HEK293T (cell line): ENCODE measurements around the gene CHRNA10.

Experiments
- CTCF ChIA-PET: fragments of 350-600 bp; formaldehyde crosslinking; extraction: SDS; loops from one replicate; lab custom pipeline; 2021; ENCODE audit warnings: antibody characterized with exemption, inconsistent platforms; lab: Yijun Ruan, JAX
- POLR2A ChIA-PET: fragments of 350-600 bp; formaldehyde crosslinking; extraction: SDS; loops from one replicate; lab custom pipeline; 2020; ENCODE audit warnings: antibody characterized with exemption, inconsistent platforms; lab: Yijun Ruan, JAX
- DNase-seq: peaks from one replicate; pipeline ENCODE4 v3.0.0; 2012; ENCODE audit warnings: mixed read lengths; ENCODE audit errors: extremely low spot score
- ARNT ChIP-seq: fragments of 450-650 bp; IDR thresholded peaks from 2 replicates; pipeline ENCODE4 v1.6.1; 2017; ENCODE audit warnings: mild to moderate bottlenecking
- BHLHE40 ChIP-seq: fragments of 450-650 bp; IDR thresholded peaks from 2 replicates; pipeline ENCODE4 v1.6.1; 2016; ENCODE audit warnings: mild to moderate bottlenecking, moderate library complexity, borderline replicate concordance
- CTBP1 ChIP-seq: fragments of 450-650 bp; IDR thresholded peaks from 2 replicates; pipeline ENCODE4 v1.6.1; 2016; ENCODE audit warnings: borderline replicate concordance
- ELF4 ChIP-seq: fragments of 450-650 bp; IDR thresholded peaks from 2 replicates; pipeline ENCODE4 v1.6.1; 2017; ENCODE audit warnings: antibody characterized with exemption
- FOXA1 ChIP-seq: fragments of 450-650 bp; IDR thresholded peaks from 2 replicates; pipeline ENCODE4 v1.6.1; 2016; ENCODE audit warnings: mild to moderate bottlenecking
- FOXK2 ChIP-seq: fragments of 450-650 bp; IDR thresholded peaks from 2 replicates; pipeline ENCODE4 v1.6.1; 2016; ENCODE audit warnings: mild to moderate bottlenecking
- FOXM1 ChIP-seq: fragments of 450-650 bp; IDR thresholded peaks from 2 replicates; pipeline ENCODE4 v1.6.1; 2017; ENCODE audit warnings: mild to moderate bottlenecking, borderline replicate concordance
- HDGF ChIP-seq: fragments of 450-650 bp; IDR thresholded peaks from 2 replicates; pipeline ENCODE4 v1.6.1; 2017; ENCODE audit warnings: antibody characterized with exemption, borderline replicate concordance
- L3MBTL2 ChIP-seq: fragments of 450-650 bp; conservative IDR thresholded peaks from 2 replicates; pipeline ENCODE4 v1.6.1; 2016; ENCODE audit warnings: mild to moderate bottlenecking
- LEF1 ChIP-seq: fragments of 450-650 bp; IDR thresholded peaks from 2 replicates; pipeline ENCODE4 v1.6.1; 2017; ENCODE audit warnings: mild to moderate bottlenecking, borderline replicate concordance
- NFRKB ChIP-seq: fragments of 450-650 bp; IDR thresholded peaks from 2 replicates; pipeline ENCODE4 v1.6.1; 2016; ENCODE audit warnings: mild to moderate bottlenecking, moderate library complexity
- SP1 ChIP-seq: fragments of 450-650 bp; IDR thresholded peaks from 2 replicates; pipeline ENCODE4 v1.6.1; 2017
- SUZ12 ChIP-seq: fragments of 450-650 bp; IDR thresholded peaks from 2 replicates; pipeline ENCODE4 v1.6.1; 2016; ENCODE audit warnings: mild to moderate bottlenecking
- TARDBP ChIP-seq: fragments of 450-650 bp; IDR thresholded peaks from 2 replicates; pipeline ENCODE4 v1.6.1; 2016
- ZNF384 ChIP-seq: fragments of 450-650 bp; IDR thresholded peaks from 2 replicates; pipeline ENCODE4 v1.6.1; 2016
- TF ChIP-seq, protein P1 (sequence below): fragments of 450-650 bp; IDR thresholded peaks from 2 replicates; pipeline ENCODE4 v1.6.1; 2016

CHRNA10 gene

DNA sequence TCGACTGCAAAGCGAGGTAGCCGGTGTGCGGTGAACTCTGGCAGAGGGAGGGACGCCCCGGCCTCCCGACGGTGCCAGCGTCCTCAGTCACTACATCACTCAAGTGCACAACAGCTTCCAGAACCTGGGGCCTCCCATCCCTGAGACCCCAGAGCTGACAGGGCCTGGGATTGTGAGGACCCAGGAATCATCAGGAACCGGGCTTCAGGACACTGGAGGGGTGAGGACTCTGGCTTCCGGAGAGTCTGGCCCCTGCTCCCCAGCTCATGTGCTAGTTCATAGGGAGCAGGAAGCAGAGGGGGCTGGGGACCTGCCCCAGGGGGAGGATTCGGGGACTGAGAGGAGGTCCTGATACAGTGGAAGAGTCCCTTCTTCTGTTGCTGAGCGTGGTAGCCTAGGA, 34.0 kb downstream of the CHRNA10 start:
- DNase-seq = no peak
- ChIA-PET CTCF (no interaction called here), POLR2A (no interaction called here)
- TF ChIP-seq ARNT (no peak), SUZ12 (no peak), FOXA1 (no peak), FOXK2 (no peak), NFRKB (no peak), L3MBTL2 (no peak), ELF4 (no peak), BHLHE40 (no peak), ZNF384 (no peak), HDGF (no peak), LEF1 (no peak), CTBP1 (no peak), SP1 (no peak), FOXM1 (no peak), TARDBP (no peak)
- TF ChIP-seq, protein P1, sequence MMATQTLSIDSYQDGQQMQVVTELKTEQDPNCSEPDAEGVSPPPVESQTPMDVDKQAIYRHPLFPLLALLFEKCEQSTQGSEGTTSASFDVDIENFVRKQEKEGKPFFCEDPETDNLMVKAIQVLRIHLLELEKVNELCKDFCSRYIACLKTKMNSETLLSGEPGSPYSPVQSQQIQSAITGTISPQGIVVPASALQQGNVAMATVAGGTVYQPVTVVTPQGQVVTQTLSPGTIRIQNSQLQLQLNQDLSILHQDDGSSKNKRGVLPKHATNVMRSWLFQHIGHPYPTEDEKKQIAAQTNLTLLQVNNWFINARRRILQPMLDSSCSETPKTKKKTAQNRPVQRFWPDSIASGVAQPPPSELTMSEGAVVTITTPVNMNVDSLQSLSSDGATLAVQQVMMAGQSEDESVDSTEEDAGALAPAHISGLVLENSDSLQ = no peak

DNA sequence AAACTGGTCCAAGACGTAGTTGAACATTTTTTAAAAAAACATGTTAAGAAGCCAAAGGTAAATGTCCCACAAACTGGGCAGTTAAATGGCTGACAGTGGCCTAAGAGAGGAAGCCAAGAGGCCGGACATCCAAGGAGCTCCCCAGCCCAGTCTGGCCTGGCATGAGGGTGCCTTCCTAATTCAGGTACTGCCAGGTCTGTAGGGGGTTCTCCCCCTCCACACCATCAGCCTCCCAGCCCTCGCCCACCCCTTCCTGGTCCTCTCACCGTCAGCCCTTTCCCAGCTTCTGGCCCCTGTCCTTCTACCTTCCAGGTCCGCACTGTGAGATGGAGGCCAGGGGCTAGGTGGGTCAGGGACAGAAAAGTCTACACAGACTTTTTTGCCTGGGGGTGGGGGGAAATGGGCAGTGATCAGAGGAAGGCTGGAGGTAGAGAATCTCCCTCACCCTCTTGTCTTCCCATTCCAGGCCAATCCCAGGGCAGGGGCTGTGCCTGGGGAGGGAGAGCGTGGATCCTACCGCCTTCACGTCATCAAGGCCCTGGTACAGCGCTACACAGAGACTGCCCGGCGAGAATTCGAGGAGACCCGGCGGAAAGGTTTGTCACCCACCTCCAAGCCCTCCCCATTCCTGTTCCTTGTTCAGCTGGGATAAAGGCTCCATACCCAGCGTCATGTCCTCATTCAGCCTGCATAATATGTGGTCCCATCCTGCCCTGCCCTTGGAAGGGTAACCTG, 35.4 kb downstream of the CHRNA10 start:
- no peak for TF ChIP-seq FOXK2
- no peak for TF ChIP-seq FOXA1
- TF ChIP-seq ARNT = no peak
- TF ChIP-seq CTBP1 = no peak
- TF ChIP-seq SUZ12 = no peak
- TF ChIP-seq, protein P1 = no peak
- TF ChIP-seq BHLHE40 = no peak
- no peak for TF ChIP-seq NFRKB
- no peak for TF ChIP-seq ELF4
- TF ChIP-seq HDGF = no peak
- no peak for TF ChIP-seq L3MBTL2
- TF ChIP-seq ZNF384 = no peak
- TF ChIP-seq SP1 = no peak
- no peak for TF ChIP-seq LEF1
- ChIA-PET POLR2A (no interaction called here), CTCF (no interaction called here)
- no peak for DNase-seq

DNA sequence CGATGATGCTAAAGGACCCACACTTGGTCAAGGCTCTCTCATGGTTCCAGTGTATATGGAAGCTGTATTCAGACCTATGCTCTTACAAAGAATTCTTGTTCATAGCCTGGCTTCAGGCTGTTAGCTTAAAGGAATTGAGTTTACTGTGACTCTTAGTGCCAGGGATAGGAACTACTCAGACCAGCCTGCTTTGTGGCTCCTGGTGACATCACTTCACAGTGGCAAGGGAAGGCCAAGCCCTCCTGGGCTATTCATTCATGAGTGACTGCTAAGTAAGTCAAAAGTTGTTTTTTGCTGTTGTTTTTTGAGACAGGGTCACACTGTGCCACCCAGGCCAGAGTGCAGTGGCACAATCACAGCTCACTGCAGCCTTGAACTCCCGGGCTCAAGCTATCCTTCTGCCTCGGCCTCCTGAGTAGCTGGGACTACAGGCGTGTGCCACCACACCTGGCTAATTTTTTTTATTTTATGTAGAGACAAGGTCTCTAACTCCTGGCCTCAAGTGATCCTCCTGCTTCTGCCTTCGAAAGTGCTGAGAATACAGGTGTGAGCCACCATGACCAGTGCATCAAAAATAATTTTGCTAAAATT, 39.0 kb downstream of the CHRNA10 start:
- POLR2A ChIA-PET = no interaction called here
- DNase-seq = no peak
- CTCF ChIA-PET = no interaction called here

DNA sequence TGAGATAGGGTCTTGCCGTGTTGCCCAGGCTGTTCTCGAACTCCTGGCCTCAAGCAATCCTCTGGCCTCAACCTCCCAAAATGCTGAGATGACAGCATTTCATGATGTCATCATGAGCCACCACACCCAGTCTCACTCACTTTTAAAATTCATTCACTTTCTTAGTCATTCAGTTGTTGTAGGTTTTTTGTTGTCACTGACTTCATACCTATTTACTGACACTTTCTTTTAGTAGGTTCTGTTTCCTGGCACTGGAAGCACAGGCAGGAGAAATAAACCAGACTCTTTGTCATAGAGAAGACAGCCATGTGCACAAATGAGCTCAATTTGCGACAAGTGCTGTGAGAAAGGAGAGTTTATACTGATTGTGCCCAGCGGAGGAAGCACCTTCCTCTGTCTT, 39.9 kb downstream of the CHRNA10 start:
- TF ChIP-seq BHLHE40 (no peak), CTBP1 (no peak), HDGF (no peak), ELF4 (no peak), L3MBTL2 (no peak), FOXM1 (no peak), LEF1 (no peak), FOXK2 (no peak), SUZ12 (no peak), NFRKB (no peak), SP1 (no peak), ZNF384 (no peak), FOXA1 (no peak), TARDBP (no peak), ARNT (no peak)
- ChIA-PET CTCF (no interaction called here), POLR2A (no interaction called here)
- DNase-seq = no peak

More for the DNA sequence above, 39.0 kb downstream of the CHRNA10 start:
- TF ChIP-seq ELF4 (no peak), FOXK2 (no peak), FOXM1 (no peak), ARNT (no peak), HDGF (no peak), BHLHE40 (no peak), CTBP1 (no peak), FOXA1 (no peak), SUZ12 (no peak), NFRKB (no peak), LEF1 (no peak), ZNF384 (no peak)
- TF ChIP-seq, protein P1 = no peak

DNA sequence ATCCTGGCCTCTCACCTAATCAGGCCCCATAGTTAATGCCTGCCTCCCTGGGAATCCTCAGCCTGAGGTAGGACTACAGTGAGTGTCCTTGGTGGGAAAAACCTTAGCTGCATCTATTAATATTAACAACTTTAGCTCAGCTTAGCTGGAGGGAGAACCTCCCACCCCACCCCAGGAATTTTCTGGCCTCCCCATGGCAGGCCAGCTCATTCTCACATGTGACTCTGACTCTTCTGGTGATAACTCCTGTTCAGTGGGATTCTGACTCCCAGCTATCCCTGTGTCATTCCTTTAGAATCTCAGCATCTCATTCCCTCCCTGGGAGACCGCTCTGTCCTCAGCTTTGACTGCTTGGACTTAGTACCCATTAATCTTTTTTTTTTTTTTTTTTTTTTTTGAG, 43.9 kb downstream of the CHRNA10 start:
- ChIA-PET POLR2A (no interaction called here), CTCF (no interaction called here)
- TF ChIP-seq SP1 (no peak), FOXM1 (no peak), BHLHE40 (no peak)
- no peak for DNase-seq
